A673 (cell line): ENCODE results near the gene SPTSSB.

Source experiments
- EZH2 ChIP-seq: fragments of 200-600 bp; sonication (generic); IDR thresholded peaks from 2 replicates; pipeline ENCODE4 v1.6.1; 2017; ENCODE audit warnings: borderline replicate concordance, low read depth, mild to moderate bottlenecking, mixed read lengths, antibody characterized with exemption, low read length; ENCODE audit not compliant: poor library complexity, severe bottlenecking
- TF ChIP-seq, protein P1 (sequence below): fragments of 300-800, 200-600 bp; sonication (generic); conservative IDR thresholded peaks from 2 replicates; pipeline ENCODE4 v1.5.1; 2017; ENCODE audit warnings: low read depth, mild to moderate bottlenecking, antibody characterized with exemption, low read length, moderate library complexity, mixed read lengths

DNA sequence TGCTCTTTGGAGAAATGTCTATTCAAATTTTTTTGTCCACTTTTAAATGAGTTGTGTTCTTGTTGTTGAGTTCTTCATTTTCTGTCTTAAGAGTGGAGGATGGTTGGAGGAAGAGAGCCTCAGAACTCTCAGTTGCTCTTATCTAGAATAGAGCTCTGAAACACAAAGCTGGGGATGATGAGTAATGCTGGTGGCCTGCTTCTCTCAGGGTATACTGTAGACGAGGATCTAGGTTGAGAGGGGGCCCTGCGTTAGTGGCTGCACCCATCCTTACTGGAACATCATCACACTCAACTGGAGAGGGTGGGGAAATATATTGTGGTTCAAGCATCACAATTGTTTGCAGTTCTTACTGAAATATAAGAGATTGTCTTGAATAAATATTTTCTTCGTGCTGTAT lies 1.8 kb downstream of the SPTSSB start:
- TF ChIP-seq, protein P1, sequence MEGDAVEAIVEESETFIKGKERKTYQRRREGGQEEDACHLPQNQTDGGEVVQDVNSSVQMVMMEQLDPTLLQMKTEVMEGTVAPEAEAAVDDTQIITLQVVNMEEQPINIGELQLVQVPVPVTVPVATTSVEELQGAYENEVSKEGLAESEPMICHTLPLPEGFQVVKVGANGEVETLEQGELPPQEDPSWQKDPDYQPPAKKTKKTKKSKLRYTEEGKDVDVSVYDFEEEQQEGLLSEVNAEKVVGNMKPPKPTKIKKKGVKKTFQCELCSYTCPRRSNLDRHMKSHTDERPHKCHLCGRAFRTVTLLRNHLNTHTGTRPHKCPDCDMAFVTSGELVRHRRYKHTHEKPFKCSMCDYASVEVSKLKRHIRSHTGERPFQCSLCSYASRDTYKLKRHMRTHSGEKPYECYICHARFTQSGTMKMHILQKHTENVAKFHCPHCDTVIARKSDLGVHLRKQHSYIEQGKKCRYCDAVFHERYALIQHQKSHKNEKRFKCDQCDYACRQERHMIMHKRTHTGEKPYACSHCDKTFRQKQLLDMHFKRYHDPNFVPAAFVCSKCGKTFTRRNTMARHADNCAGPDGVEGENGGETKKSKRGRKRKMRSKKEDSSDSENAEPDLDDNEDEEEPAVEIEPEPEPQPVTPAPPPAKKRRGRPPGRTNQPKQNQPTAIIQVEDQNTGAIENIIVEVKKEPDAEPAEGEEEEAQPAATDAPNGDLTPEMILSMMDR: no peak
- no peak for TF ChIP-seq EZH2
